Stimulated activated CD4-positive, alpha-beta T cell treated with anti-CD3 and anti-CD28 coated beads, Interleukin-1b, Interleukin-23, amount 100 ng/mL, for 24 hours (primary cell): ENCODE data around the gene CCSER1.

ENCODE experiments used
- DNase-seq, 4 experiments: peaks; one replicate each; pipeline ENCODE4 v3.0.0-alpha.2; 2020; ENCODE audit warnings: low read depth in 4 of 4, low spot score in 1 of 4

Gene CCSER1

DNA sequence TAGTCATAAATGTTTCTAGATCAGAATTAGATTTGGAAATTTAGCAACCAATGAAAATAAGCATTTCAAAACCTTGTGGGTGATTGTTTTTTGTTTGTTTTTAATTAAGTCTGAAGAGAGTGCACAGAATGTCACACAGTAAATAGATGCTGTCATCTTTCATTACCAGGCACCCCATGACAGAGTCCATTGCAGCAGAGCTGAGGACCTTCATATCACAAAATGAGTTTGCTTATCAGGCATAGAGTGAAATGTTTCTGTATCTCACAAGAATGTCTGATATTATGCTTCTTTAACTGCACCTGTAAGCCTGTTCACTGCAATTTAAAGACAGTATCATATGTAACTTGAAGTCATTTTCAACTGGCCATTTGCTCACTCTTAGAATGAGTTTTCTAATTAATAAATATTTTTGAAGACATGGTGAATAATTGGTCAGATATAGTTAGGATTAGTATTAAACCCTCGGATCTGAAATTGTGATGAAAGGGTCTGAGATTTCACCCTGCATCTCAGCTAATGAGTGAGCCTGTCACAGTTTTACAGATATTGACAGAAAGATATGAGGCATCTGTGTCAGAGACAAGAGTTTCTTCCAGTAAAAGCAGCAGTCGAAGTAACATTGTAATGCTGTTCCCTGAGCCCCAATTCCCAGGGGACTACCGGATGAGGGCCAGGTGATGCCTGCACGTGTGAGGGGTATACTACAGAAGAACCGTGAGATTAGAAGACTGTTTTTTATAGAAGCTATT is 416.4 kb downstream of the CCSER1 start:
- no peak for DNase-seq

DNA sequence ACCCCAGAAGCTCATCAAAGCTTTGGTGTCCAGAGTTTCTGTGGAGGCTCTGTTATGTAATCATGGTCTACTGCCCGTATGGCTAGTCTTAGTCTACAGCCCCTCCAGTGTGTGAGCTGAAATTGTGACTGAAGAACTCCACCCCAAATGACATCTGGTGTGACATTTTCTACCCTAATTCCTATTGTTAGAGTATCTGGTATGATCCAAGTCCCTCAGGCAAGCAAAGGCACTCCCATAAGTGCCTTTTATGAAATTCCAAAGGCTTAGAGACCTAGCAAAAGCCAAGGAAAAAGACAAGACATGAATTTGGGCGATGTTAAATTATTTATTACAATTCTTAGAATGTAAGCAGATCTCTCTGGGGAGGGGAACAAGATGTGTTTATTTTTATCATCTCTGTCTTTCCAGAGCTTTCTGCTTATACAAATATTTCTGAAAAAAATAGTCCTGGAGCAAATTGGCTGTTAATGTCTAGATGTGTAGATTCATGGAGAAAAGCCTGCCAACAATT is 417.4 kb downstream of the CCSER1 start:
- DNase-seq, result no peak

DNA sequence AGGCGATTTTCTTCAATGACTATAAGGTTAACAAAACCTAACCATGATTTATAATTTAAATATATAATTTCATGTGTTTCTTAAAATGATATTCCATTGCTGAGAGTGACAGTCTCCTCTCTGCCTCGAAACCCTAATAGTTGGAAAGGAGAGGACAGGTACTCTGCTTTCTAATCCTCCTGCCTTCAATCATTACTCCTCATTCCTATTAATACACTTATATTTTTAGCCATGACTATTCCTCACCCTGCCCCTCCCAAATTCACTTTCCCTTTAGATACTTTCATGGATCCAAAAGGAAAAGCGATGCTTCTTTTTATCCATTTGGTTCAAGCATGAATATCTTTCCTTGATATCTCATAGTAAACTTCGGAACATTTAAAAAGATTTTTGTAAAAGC is 418.2 kb downstream of the CCSER1 start:
- DNase-seq, result no peak

DNA sequence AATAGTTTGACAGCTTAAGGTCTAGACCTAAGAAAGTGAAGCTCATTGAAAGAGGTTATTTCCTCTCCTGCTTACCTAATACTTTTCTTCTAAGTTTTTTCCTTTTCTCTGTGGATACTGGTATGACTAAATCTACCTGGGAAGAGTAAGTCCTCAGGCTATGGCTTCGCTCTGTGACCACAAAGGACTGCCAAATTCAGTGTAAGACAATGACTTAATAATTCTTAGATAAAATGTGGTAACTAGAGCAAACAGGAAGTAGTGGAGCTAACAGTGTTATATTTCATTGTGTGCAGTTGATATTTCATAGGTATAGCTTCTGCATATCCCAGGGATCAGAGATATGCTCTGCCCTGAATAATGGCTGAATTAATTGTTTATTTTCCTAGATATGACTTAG is 418.9 kb downstream of the CCSER1 start:
- no peak for DNase-seq

DNA sequence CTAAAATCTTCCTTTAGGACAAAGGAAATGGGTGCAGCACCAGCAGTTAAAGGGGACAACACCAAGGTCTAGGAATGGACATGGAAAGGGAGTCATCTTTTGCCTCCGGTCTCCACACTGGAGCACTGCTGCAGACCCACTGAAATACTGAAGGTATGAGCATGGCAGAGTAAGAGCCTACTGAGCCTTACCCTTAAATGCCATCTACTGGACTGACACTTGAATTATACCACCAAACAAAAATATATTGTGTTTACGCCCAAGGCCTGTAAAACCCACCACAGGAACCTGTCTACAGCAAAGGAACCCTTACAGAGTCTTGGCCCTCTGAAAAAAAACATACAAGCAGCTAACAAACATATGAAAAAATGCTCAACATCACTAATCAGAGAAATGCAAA is 443.4 kb downstream of the CCSER1 start:
- DNase-seq, result no peak

DNA sequence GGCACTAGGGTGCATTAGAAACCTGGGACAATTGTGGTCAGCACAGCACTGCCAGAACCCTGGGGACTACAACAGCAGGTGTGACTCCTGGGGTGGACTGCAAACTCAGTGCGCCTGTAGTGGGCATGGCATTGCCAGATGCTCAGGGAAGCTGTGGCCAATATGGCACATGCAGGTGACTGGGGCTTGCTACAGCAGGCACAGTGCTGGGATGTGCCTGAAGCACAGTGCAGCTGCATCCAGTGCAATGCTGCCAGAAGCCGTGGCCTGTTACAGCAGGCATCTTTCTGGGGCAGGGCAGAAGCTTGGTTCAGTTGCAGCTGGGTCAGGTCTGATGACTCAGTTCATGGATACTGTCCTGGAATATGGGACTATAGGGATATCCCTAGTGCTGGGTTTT is 445.8 kb downstream of the CCSER1 start:
- DNase-seq, result no peak

DNA sequence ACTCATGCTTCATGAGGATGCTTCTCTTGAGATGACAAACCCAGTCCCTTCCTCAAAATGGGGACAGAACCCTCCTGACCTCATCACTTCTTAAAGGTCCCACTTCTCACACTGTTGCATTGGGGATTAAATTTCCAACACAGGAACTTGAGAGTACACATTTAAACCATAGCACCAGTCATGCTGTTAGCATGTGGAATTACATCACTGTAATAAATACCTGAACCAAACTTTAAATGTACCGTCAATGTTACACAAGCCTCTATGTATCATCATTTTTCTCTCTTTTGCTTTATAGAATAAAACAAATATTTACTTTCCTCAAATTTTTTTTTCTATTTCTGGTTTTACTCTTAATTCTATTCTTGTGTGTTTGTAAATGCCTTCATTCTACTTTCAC is 448.2 kb downstream of the CCSER1 start:
- DNase-seq, result no peak

DNA sequence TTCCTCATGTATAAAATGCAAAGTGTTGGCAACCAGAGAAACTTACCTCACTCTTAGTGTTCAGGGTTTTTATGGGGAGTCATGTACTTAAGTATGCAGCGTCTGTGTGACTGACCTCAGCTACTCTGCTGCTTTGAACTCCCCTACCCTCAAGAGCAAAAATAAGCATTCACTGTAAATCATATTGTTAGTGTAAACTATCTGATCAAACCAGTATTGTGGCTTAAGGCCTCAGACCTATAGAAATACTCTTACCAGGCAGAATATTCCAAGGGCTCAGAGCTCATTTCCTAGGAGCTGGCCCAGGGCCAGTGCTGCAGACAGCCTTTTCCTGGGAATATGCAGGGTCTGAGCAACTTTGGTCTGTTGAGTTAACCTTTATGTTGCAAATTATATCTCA is 453.1 kb downstream of the CCSER1 start:
- DNase-seq, result no peak

DNA sequence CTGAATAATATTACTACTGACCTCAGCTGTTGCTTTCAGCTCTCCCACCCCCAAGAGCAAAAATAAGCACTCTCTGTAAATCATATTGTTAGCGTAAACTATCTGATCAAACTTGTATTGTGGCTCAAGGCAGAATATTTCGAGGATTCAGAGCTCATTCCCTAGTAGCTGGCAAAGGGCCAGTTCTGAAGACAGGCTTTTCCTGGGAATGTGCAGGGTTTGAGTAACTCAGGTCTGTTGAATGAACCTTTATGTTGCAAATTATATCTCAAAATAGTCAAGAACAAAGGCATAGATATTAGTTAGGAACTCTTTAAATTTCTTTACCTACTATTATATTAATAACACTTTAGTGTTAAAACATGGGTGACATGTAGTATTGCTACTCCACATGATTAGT is 454.9 kb downstream of the CCSER1 start:
- DNase-seq, result no peak

DNA sequence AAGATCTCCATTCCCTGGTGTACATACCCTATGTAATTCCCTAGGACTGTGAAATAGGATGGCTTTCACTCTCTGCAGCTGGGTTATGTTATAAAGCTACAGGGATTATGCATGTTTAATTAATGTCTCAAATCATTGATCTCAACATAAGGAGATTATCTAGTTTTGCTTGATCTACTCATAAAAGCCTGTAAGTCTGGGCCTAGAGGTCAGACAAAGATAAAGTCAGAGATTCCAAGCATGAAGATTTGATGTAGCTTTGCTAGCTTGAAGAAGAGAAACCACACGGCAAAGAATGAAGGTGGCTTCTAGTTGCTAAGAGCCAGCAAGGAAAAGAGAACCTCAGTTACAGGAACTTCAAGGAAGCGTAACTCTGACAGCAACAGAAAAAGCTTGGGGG is 456.9 kb downstream of the CCSER1 start:
- DNase-seq, result no peak

DNA sequence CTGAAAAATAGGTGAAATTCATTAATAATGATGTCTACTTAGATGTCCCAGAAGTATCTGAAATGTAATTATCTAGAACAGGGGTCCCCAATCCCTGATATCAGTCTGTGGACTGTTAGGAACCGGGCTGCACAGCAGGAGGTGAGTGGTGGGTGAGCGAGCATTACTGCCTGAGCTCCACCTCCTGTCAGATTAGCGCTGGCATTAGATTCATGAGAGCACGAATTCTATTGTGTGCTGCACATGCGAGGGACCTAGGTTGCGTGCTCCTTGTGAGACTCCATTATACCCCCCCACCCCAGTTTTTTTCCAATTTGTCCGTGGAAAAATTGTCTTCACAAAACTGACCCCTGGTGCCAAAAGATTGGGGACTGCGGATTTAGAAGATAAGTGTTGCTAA is 458.8 kb downstream of the CCSER1 start:
- DNase-seq, result no peak

DNA sequence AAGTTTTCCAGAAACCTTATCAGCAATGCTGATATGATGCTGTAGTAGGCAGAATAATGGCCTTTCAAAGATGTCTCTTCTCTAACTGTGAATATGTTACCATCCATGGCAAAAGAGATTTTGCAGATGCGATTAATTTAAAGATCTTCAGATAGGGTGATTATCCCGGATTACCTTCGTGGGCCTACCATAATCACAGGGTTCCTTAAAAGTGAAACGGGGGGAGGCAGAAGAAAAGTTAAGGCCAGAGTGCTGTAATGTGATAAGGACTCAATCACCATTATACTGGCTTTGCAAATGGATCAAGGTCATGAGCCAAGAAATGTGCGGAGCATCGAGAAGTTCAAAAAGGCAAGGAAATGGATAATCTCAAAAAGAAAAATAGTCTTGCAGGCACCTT is 459.6 kb downstream of the CCSER1 start:
- DNase-seq, result no peak

DNA sequence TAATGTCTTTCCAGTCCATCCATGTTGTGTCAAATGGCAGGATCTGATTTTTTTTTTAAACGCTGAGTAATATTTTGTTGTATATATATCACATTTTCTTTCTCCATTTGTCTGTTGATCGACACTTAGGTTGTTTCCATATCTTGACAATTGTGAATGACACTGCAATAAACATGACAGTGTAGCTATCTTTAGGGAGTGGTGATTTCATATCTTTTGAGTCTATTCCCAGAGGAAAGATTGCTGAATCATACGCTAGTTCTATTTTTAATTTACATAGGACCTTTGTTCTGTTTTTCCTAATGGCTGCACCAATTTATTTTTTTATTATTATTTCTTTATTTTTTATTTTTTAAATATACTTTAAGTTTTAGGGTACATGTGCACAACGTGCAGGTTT is 470.7 kb downstream of the CCSER1 start:
- no peak for DNase-seq

DNA sequence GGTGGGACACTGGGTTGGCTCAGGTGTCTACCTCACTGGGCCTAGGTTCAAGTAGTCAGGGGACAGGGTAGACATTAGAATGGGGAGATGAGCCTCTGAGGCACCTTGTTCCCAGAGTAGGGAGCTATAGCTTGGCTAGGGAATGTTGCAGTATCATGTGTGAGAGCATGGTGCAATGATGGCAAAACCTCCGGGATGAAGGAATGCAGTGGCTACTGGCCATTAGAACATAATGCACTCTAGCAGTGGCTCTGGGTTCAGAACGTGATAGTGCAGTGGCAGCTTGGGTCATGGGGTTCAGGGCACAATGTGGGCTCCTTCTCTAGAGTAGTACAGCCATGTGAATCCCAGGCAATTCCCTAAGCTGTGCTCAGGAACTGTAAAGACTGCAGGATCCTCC is 471.5 kb downstream of the CCSER1 start:
- DNase-seq, result no peak

DNA sequence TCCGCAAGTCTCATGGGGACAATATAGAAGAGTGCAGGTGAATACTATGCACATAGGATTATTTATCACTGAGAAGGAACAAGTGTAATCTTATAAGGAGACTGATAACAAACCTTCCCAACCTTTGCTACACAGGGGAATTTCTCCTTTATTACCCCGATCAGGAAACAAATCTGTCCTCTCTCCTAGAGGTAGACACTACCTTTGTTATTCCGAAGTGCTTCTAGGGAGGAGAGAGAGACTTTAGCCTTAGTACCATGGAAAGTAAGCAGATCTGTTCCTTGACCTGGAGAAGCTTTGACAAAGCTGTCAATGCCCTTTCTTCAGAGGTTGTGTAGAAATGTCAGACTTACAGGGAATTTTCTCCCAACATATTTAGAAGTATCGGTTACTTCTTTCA is 475.5 kb downstream of the CCSER1 start:
- DNase-seq, result no peak

DNA sequence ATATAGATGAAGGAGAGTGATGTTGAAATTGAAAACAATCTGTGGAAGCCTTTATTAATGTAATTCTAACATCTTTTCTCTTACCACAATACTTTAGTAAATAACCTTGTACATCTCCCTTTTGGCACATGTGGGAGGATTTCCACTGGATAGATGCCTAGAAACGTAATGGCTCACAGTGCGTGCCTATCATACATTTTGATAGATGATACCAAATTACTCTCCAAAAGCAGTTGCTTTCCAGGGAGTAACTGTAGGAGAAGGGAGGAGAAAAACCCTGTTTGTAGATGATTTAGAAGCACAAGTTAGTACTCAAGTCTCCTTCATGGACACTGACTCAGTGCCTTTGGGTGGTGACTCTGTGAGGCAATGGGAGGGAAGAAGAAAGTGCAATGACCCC is 476.3 kb downstream of the CCSER1 start:
- no peak for DNase-seq

DNA sequence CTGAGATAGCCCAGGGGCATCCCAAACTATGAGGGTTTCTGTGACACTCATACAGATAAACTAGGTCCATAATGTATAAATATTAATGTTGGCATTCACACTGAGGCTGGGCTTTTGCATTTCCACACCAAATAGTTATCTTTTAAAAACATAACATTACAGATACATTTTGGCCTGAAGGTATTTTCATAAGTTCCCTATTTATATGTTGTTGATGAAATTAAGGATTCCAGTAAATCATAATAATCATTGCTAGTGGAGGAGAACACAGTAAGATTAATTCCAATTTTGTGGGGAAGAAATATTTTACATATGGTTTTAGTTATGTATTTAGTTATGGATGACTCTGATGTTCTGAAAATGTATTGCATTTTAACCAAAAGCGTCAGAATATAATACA is 479.6 kb downstream of the CCSER1 start:
- no peak for DNase-seq

DNA sequence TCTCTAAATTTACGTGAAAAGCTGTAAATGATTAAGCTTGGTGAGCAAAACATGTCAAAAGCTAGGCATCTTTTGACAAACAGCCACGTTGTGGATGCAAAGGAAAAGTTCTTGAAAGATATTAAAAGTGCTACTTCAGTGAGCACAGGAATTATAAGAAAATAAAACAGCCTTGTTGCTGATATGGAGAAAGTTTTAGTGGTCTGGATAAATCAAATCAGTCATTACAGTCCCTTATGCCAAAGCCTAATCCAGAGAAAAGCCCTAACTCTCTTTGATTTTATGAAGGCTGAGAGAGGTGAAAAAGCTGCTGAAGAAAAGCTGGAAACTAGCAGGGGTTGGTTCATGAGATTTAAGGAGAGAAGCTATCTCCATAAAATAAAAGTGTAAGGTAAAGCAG is 487.2 kb downstream of the CCSER1 start:
- no peak for DNase-seq

DNA sequence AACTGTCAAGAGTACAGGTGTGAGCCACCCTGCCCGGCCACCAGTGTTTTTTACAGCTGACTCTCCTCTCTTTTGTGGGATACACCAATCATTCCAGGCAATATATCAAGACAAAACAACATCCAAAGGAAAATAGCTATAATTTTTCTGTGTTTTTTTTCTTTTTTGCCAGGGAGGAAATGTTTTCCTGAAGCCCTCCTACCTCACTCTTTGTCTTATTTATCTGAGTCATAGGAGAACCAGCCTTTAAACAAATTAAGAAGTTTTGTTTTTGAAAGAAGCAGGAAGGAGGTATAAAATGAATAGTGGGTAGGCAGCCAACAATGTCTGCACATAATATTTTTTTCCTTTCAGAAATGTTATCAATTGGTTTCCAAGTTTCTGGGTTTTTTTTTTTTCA is 493.9 kb downstream of the CCSER1 start:
- no peak for DNase-seq

DNA sequence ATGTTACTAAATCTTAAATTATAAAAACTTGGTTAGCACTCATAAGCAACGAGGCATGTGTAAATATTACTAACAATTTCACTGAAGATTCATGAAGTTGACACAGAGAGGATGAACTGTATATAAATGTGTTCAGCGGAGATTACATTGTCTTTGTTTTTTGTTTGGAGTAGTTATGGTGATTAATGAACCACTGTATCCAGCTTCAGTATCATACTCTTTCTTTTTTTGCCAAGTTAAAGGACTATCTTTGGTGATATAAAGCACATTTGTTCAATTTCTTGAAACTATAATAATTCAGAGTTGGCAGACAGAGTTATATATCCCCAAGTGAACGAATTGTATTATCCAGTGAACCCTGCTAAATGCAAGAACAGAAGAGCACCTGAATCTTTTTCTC is 497.6 kb downstream of the CCSER1 start:
- DNase-seq, result no peak

DNA sequence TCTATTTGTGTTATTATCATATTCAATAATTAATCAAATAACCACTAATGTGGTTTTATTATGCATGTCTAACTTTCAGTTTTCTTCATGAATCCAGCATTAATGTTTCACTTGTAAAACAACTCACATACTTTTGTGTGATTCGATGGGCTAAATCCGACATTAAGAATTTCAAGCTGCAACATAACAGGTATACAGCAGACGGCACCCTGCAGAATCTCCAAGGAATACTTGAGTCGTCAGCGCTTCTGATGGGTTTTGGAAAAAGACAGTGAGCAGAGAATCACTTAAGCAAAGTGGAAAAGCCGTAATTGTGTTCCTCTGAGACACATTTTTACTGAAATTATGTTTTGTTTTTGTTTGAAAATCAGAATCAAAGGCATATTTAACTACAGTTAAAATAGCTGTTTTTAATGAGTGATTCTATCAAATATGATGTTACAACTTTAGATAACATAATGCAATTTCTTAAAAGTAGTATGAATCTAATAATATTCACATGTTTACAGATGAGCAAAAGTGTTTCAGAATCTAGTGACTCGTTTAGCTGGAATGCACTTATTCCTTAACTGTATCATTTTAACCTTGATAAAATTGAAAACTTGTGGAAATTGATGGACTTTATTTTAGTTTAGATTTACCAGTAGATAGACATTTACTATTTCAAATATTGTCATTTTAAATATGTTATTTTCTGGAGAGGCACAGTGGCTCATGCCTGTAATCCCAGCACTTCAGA is 514.8 kb downstream of the CCSER1 start:
- DNase-seq, result no peak

DNA sequence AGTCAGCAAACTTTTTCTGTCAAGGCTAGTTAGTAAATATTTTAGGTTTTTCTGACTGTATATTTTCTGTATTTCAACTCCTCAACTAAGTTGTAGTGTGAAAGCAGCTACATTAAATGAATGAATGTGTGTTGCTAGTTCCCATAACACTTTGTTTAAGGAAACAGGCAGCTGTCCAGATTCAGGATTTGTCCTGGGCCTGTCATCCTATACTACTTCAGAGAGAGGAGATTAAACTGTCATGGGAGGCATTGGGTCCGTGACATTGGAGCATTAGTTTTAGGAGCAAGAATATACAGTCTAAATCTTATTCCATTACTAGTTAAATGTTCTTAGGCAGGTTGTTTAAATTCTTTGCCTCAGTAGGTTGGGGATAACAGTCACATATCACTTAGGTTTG is 516.0 kb downstream of the CCSER1 start:
- no peak for DNase-seq

DNA sequence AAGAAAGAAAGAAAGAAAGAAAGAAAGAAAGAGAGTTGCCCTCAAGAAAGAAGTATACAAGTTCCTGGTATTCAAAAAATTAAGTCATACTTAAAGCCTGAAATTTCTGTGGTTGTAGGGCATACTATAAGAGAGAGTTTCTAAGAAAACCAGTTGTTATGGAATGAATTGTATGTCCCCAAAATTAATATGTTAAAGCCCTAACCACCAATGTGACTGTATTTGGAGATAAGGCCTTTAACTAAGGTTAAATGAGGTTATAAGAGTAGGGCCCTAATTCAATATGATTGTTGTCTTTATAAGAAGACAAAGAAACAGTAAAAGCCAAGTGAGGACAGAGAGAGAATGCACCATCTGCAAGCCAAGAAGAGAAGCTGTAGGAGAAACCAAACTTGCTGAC is 521.1 kb downstream of the CCSER1 start:
- DNase-seq, result no peak
